GM18907 (cell line): Measurements from ENCODE around the gene CLEC7A.

Source experiments
- ATAC-seq: cut with Tn5 transposase; IDR thresholded peaks from one replicate; pipeline ENCODE4 v1.9.1; 2021; ENCODE audit warnings: mild to moderate bottlenecking, moderate library complexity; ENCODE audit not compliant: unreplicated experiment

Gene CLEC7A

DNA sequence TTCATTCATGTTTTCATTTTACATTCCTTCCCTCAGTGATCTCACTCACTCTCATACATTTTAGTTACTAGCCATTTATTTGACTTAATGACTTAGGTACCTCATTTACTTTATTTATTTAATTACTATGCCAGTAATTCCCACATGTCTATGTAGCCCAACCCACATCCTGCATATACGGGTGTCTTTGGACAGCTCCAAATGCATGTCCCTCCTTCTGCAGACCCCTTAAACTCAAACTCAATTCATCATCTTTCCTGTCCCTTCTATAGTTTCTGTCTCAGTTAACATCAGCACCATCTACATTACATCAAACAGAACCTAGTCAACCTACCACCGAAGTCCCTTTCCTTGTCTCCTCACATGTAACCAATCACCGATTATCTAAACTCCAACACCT lies 34.0 kb downstream of the CLEC7A start:
- no peak for ATAC-seq

DNA sequence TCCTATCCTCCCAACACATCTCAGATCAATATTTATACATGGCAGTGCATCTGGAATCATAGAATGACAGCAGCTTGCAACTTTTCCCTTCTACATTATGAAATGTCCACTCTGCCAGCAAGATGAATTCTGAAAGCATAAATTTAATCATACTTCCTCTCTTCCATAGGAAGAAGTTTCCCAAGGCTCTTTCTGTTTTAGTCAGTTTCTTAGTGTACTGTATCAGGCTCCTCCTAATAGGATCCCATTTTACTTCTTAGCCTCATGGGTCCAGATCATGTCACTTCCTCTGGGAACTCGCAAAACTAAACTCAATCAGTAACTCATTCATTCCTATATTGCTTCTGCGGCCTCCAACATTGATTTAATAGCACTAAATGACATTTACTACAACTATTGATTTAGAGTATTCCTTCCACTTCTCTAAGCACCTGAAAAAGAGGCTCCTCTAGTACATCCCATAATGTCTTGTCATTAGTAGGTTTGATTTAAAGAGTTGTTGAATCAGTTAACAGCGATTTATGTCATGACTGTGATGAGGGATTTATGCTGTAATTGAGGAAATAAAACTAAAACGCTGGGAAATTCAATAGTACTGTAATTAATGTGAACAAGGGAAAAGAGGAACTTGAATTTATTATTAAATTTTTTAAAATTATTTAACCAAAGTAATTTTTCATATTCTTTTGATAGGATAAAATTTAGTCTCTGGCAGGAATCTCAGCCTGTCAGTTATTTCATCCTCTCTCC lies 35.2 kb downstream of the CLEC7A start:
- ATAC-seq: no peak

DNA sequence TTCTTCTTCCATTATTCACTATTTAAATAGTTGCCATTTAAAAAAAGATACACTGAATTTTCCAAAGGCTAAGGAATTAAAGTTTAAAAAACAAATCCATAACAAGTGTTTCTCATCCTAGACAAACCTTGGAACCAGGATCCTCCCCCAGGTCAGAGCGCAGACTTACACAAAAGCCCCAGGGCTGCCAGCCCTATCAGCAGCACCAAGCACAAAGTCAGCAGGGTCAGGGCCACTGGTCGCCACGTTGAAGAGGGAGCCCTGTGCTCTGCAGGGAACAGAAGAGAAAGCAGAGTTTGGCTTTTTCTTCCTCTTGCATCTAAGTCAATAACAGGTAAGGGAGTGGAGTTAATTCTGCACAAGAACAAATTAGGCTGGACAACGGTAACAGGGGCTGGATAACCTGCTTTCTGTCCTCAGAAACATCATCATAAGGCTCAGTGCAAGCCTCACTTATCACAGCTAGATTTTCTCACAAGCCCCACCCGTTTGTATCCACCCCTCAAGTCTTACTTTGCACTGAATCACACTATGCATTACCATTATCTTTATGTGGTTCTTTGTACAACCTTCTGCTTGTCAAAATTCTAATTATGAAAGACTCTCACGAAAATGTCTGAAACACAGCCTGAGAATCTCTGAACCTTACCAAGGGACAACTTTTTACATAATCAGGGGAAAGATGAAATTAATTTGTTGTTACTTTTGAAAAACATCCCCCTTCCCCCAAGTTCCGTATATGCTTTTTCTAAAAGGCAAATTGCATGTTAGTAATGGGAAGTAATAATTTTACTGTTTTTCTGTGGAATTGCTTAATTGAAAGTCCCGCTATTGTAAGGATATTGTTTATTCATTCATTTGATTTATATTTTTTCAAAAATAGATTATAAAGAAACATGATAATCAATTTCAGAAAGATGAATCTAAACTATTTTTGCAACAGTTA lies 40.8 kb downstream of the CLEC7A start:
- ATAC-seq: no peak

DNA sequence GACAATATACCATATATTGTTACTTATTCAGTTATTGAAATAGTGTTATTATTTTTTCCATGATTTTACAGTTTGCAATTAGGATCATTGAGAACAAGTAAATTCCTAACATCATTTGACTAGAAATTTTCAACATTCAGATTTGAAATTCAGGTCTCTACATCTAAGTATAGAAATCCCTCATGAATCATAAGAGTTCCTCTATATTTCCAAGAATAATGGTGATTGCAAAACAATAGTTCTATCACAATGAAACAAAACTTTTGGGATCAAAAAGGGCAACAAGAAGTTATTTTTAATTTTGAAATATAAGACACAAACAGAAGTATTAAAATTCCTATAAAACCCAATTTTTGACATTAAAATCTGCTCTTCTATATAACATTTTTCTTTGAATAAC lies 42.0 kb downstream of the CLEC7A start:
- ATAC-seq: no peak

DNA sequence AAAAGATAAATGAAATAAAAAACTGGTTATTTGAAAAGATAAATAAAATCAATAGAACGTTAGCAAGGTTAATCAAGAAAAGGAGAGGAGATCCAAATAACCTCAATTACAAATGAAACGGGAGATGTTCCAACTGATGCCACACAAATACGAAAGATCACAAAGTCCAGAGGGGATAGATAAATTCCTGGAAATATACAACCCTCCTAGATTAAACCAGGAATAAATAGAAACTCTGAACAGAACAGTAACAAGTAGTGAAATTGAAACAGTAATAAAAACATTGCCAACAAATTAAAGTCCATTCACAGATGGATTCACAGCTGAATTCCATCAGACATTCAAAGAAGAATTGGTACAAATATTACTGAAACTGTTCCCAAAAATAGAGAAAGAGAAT lies 43.6 kb downstream of the CLEC7A start:
- no peak for ATAC-seq

DNA sequence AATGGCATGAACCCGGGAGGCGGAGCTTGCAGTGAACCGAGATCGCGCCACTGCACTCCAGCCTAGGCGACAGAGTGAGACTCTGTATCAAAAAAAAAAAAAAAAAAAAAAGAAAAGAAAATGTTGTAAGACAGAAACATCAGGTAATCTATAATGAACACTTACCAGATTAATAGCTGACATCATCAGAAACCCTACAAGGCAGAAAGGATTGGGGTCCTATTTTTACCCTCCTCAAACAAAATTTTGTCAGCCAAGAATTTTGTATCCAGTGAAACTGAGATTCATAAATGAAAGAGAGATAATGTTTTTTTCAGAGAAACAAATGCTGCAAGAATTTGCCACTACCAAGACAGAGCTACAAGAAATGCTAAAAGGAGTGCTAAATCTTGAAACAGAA lies 45.3 kb downstream of the CLEC7A start:
- no peak for ATAC-seq

DNA sequence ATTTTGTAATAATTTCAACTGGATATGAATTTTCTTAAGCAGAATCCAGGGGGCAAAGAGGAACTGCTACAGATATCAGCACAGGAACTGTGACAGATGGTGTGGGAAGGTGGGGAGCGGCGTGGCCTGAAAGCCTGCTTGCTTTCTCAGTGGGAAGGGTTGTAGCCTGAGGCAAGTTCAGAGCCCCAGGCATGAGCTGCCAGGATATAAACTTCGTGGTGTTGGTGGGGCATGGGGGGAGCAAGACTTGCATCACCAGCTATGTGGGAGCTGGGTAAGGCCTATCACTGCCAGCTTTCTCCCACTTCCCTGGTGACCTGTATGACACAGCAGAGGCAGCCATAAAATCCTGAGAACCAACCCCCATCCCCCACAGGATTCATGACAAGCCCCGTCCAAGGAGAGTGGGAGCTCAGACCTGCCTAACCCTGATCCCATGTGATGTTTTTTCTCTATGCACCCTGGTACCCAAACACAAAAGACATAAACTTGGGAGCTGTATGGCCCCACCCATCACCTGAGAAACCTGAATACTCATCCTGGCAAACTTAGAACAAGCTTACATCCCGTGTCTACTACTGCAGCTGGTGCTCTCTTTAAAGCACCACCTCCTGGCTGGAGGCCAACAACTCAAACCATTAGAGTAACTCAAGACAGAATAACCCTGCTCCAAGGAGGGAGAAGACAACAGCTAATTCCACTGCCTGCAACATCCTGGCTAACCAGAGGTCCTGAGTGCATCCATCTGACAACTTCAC lies 47.7 kb downstream of the CLEC7A start:
- ATAC-seq: no peak

DNA sequence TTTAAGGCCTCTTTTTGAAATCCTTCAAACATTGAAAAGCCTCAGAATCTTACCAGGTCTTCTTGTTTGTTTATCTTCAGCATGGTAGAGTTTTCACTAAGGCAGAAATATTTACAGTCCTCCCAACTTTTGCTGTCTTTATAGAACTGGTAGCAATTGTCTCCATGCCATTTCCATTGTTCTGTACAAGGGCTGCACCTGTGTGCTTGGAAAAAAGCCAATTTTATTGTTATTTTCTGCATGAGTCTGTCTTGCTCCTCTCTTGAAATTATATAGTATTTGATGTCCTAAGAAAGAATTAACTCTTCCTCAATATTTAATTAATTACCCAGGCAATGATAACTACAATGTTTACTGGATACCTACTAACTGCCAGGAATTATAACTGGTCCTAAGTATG lies 54.5 kb downstream of the CLEC7A start:
- ATAC-seq: no peak

DNA sequence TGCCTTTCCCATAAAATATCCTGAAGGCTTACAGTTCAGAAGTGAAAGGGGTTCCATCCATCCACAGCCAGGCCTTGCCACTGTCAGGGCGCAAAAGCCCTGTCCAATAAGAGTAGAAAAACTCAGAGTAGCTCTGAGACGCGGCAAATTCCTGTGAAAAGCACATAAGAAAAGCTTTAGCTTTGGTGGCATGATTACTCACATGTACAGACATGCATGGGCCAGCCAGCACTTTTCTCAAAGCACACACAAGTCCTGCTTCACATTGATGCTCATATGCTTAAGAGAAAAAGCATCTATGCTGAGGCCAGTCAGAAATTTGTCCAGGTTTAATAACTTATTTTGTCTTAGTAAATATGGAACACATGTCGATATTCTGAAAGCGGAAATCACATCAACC lies 56.7 kb downstream of the CLEC7A start:
- ATAC-seq: no peak

DNA sequence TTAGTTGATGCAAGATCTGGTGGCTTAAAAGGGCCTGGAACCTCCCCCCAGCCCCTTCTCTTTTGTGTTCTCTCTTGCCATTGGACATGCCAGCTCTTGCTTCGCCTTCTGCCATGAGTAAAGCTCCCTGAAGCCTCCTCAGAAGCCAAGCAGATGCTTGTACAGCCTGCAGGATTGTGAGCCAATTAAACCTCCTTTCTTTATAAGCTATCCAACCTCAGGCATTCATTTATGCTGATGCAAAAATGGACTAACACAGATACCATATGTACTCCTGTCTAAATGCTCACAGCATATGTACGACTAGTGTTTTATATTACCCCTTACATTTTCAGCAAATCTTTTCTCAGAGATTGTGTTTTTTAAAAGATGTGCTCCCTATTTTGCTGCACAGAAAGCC lies 57.9 kb downstream of the CLEC7A start:
- ATAC-seq: no peak

DNA sequence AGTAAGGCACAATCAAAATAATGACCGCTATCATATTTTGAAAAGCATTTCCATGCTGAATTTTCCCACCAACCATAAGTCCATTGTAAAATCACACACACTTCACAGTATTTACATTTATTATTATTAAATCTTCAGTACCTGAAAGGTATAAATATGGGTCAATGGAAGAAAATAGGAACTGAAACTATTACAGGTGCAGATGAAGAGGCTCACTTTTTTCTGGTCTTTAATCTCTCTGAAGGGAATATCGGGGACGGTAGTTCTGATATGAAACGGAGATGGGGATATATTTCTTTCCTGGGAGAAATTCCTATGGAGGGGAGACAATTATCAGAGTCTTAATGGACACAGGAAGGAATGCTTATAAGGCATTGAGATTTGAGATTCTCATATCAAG lies 59.6 kb downstream of the CLEC7A start:
- no peak for ATAC-seq

DNA sequence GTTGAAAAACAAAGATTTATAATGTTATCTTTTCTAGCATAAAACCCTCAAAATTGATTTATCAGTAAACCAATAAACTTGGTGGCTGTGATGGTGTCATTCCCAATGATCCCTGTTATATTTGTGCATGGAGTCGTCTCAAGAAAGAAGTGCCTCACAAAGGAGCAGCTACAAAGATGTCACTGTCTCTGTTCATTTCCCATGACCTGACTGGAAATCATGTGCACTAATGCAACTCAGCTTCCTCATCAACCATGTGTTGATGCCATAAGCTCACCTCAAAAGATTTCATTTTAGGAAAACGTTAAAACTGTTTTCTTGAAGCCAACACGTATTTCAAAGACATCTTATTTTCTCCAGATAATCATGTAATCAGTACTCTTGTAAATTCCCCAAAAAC lies 60.0 kb downstream of the CLEC7A start:
- ATAC-seq: no peak

DNA sequence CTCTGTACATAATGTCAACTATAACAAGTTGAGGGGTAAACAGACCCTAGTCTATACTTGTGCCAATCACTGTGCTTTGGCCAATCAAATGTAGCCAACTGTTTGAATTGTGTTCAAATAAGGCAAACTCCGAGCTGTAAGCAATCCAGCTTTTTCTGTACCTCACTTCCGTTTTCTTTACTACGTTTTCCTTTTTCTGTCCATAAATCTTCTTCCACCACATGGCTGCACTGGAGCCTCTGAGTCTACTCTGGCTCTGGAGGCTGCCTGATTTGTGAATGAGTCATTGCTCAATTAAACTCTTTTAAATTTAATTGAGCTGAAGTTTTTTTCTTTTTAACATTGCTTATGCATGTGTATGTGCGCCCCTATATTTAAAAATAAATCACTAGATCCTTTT lies 60.9 kb downstream of the CLEC7A start:
- ATAC-seq: no peak

DNA sequence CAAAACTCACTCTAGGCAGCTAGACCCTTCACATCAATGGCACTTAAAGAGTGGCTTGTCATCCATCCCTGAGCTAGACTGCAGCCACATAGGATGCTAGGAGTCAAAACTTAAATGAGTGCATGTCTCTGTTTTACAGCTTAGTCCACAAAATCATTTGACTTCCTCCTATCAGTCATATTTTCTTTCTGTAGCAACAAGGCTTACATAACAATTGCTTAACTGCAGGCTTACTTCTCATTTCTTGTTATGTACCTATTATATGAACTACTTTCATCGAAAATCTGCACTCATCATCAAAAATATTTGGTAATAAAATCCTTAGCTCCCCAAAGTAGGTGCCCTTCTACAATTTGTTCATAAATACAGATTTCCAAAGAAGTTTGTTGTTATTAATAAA lies 61.4 kb downstream of the CLEC7A start:
- ATAC-seq: no peak

DNA sequence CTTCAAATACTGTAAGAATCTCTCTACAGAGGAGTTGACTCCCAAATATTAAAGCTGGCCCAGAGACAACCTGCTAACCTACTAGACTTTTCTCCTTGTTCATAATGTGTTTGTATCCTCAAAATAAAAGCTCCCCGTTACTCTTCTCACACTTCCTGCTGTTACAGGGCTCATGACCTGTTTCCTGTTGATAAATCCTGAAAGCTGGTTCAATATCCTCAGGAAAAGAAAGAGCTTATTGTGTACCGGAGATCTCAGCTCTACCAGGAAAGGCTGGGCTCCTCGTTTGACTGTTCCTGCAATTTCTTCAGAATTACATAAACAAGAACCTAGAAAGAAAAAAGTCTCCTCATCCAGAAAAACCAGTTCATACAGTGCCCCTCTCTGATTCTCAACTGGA lies 62.1 kb downstream of the CLEC7A start:
- no peak for ATAC-seq

DNA sequence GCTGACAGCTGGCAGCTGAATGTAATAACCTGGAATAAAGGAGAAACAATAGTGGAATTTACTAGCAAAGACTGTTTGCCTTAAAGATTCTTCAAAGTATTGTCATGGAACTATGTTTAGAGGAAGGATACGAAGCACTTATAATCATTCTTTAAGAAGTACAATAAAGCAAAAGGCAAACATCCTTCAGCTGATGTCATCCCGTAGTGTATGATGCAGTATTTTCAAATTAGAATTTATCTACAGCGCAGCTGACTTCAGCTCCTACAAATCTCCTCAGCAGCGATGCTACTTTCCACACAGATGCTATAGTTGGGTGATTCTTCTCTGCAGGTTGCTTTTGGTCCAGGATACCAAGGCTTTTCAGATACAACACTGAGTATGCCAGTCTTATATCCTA lies 62.7 kb downstream of the CLEC7A start:
- no peak for ATAC-seq
